Right lobe of liver (tissue), 6 donors: ENCODE data around the gene CROCC2. TPM values are rescaled to one million over a fixed set of nuclear protein-coding genes. Genes with fewer than 3 reads are reported as not detected.

Experiments
- ATAC-seq, 4 donors: fragments of 200-7000 bp; cut with Tn5 transposase; one replicate each; pipeline ENCODE4 v1.9.1; 2020; ENCODE audit warnings: mild to moderate bottlenecking in 4 of 4, moderate library complexity in 4 of 4
- DNase-seq, 3 donors: peaks; one replicate each; pipeline ENCODE4 v3.0.0-alpha.2; 2020
- H3K27ac ChIP-seq, 3 donors: fragments of 200-600 bp; one replicate each; pipeline ENCODE4 v1.8.0; 2022
- H3K27me3 ChIP-seq, 2 donors: fragments of 200-600 bp; one replicate each; pipeline ENCODE4 v1.8.0; 2022
- H3K36me3 ChIP-seq, 4 donors: fragments of 200-600 bp; sonication (generic) in 1 of 4; one replicate each; pipeline versions ENCODE4 v1.5.1 to v1.8.0; 2017 to 2022; ENCODE audit warnings: control low read depth in 1 of 4
- H3K4me1 ChIP-seq, 4 donors: fragments of 200-600 bp; sonication (generic) in 1 of 4; one replicate each; pipeline versions ENCODE4 v1.5.1 to v1.8.0; 2017 to 2022; ENCODE audit warnings: control low read depth in 1 of 4
- H3K4me3 ChIP-seq, 3 donors: fragments of 200-600 bp; one replicate each; pipeline ENCODE4 v1.8.0; 2022
- H3K9me3 ChIP-seq, 4 donors: fragments of 200-600 bp; sonication (generic) in 1 of 4; one replicate each; pipeline versions ENCODE4 v1.5.1 to v1.8.0; 2017 to 2022; ENCODE audit warnings: control low read depth in 1 of 4
- POLR2A ChIP-seq: fragments of 450-650 bp; IDR thresholded peaks from one replicate; pipeline ENCODE4 v1.6.1; 2017; ENCODE audit warnings: antibody characterized with exemption, mild to moderate bottlenecking
- WGBS: methylation state at CpG from one replicate; pipeline ENCODE4 v1.1.6; 2018; ENCODE audit warnings: low coverage, low lambda C conversion rate; ENCODE audit not compliant: insufficient coverage; ENCODE audit errors: missing lambda C conversion rate; 5-methylcytosine and 5-hydroxymethylcytosine counted together
- intact Hi-C, 2 donors: fragments of 100-400 bp; cut with DNase I; formaldehyde crosslinking; loops; one replicate each; pipeline versions ENCODE4 v1.11.2 to v1.14.1; 2022
- total RNA-seq, 6 experiments: library from RNA; depleted of rRNA in 2 of 6; stranded (reverse); fragments of >200 nt in 2 of 6; fragmentation: NEBNext Ultra II Directional in 3 of 6; extraction: Animal tissue kit (Norgen Biotek cat#: 25700) in 3 of 6; gene quantifications; one replicate each; pipeline versions ENCODE4 v1.1.0 to v1.2.4, GENCODE V29; 2016 to 2023
- TF ChIP-seq, protein P1 (sequence below), 4 donors: fragments of 200-600 bp in 3 of 4; fragments of 450-650 bp in 1 of 4; IDR thresholded peaks; one replicate each; pipeline versions ENCODE4 v1.5.1 to v1.8.0; 2016 to 2022; ENCODE audit warnings: antibody characterized with exemption in 4 of 4, mild to moderate bottlenecking in 2 of 4
- donor health status: DM: no; HTN: yes; CAD: no.
- donor health status: DM: no; HTN: no; CAD: no.
- donor health status: DM: no; HTN: no; CAD: no.
- donor health status: DM: no; HTN: yes; CAD: no.
- donor health status: DM: no; HTN: yes; CAD: no.

CROCC2 gene
- total RNA-seq, 6 experiments from 2014 or later: 0.06 to 0.15 (median 0.12) TPM; not detected in 1

DNA sequence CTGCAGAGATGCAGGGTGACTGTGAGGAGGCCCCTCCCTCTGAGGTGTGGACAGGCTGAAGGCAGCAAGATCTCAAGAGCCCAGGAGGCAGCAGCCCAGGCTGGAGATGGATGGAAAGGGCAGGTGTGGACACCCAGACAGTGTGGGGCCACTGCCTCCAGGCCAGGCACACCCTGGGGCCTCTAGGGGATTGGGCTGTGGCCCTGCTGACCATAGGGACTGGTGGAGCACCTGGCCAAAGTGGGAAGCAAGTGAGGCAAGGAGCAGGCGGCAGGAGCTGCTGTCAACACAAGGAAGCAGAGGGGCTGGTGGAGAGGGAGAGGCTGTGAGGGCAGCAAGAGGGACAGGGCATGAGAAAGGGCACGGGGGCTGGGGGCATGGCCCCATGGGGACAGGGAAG, 103.1 kb downstream of the CROCC2 start:
- Histone ChIP-seq H3K27ac (no peak overlapping the region), H3K36me3 (no peaks in the 10 kb centered on the region), H3K27me3 (no peaks in the 10 kb centered on the region), H3K4me1 (no peaks in the 10 kb centered on the region), H3K4me3 (no peak overlapping the region), H3K9me3 (no peaks in the 10 kb centered on the region)
- ATAC-seq (no peak), DNase-seq (no peak)
- 60% methylated on average over 1 of the region's 2 CpGs for whole genome bisulfite sequencing
- no peak for TF ChIP-seq POLR2A
- TF ChIP-seq, protein P1, sequence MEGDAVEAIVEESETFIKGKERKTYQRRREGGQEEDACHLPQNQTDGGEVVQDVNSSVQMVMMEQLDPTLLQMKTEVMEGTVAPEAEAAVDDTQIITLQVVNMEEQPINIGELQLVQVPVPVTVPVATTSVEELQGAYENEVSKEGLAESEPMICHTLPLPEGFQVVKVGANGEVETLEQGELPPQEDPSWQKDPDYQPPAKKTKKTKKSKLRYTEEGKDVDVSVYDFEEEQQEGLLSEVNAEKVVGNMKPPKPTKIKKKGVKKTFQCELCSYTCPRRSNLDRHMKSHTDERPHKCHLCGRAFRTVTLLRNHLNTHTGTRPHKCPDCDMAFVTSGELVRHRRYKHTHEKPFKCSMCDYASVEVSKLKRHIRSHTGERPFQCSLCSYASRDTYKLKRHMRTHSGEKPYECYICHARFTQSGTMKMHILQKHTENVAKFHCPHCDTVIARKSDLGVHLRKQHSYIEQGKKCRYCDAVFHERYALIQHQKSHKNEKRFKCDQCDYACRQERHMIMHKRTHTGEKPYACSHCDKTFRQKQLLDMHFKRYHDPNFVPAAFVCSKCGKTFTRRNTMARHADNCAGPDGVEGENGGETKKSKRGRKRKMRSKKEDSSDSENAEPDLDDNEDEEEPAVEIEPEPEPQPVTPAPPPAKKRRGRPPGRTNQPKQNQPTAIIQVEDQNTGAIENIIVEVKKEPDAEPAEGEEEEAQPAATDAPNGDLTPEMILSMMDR (IDR thresholded peaks at IDR 0.05): no peak
- intact Hi-C loops: no loop called here

DNA sequence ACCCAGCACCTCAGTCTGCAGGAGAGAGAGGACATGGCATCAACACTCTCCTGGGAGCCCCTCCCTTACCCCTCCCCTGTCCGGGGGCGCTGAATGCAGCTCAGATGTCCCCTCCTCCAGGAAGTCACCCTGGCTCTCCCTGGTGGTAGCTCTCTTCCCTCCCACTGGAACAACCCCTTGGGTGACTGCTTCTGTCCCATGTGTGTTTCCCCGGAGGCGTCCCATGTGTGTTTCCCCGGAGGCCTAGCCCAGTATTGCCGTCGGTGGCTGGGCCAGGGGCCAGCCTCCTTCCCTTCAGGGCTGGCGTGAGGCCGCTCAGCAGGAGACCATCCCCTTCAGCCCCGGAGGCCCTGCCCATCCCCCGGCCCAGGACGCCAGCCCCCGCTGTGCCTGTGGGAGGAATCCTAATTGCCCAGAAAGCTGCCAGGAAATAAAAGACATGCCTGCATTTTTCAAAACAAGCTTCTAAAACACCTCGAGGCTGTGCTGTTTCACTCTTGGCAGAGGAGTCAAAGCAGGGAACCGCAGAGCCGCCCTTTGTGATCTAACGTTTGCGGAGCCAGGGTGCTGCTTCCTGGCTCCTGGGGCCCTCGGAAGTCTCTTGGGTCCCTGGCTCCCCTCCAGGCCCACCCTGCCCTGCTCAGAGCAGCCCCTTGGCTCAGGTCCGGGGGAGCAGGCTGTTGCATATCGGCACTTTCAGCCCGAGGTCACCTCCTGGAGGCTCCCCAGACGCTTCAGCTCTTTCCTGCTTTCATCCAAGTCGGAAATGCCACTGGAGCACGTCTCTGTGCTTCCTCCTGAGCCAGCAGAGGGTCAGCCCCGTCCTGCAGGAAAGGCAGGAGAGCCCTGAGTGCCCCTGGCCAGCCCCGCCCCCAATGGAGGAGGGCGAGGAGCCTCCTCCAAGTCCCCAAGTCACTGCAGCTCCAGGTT, 103.7 kb downstream of the CROCC2 start:
- 33% methylated on average over 8 of the region's 28 CpGs for WGBS
- TF ChIP-seq POLR2A: no peak
- TF ChIP-seq, protein P1 (IDR thresholded peaks at IDR 0.05): no peak
- H3K36me3 ChIP-seq: no peaks in the 10 kb centered on the region
- intact Hi-C loops: no loop called here
- no peaks in the 10 kb centered on the region for H3K27me3 ChIP-seq
- H3K27ac ChIP-seq: no peak overlapping the region
- no peak overlapping the region for H3K4me3 ChIP-seq
- no peaks in the 10 kb centered on the region for H3K4me1 ChIP-seq
- peak; percentile 62 to 72 (median 72) for ATAC-seq
- H3K9me3 ChIP-seq: no peaks in the 10 kb centered on the region
- DNase-seq: peak in 2 of 3 donors; percentile 57 to 60

DNA sequence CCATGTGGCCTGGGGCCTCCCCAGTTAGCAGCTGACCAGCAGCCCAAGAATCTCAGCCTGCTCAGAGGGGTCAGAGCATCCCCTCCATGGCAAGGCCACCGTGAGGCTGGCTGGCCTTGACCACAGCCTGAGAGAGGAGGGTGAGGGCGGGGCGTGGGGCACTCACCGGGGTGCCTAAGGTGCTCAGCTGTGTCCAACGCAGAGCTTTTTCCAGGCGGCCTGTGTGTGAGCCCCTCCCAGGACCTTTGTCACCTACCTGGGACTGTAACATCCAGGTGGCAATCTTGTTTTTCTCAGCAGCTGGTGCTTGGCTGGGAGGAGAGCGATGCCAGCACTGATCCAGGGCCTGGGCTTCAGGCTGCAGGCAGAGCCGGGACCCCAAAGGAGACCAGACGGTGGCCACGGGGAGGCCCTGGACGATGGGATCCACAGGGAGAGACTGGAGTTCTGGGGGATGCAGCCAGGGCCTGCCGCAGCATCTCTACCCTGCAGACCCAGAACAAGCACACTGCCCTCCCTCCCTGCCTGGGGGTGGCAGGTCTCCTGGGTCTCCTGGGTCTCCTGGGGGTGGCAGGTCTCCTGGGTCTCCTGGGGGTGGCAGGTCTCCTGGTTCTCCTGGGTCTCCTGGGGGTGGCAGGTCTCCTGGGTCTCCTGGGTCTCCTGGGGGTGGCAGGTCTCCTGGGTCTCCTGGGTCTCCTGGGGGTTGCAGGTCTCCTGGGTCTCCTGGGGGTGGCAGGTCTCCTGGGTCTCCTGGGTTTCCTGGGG, 104.6 kb downstream of the CROCC2 start:
- Histone ChIP-seq H3K4me3 (no peak overlapping the region), H3K27ac (no peak overlapping the region), H3K27me3 (no peaks in the 10 kb centered on the region), H3K4me1 (no peaks in the 10 kb centered on the region), H3K9me3 (no peaks in the 10 kb centered on the region), H3K36me3 (no peaks in the 10 kb centered on the region)
- intact Hi-C loops: no loop called here
- WGBS: no CpG with 5 or more reads among the region's 12 CpGs
- TF ChIP-seq, protein P1 (IDR thresholded peaks at IDR 0.05): no peak
- TF ChIP-seq POLR2A: no peak
- no peak for ATAC-seq
- DNase-seq: peak in 1 of 3 donors; percentile 43

DNA sequence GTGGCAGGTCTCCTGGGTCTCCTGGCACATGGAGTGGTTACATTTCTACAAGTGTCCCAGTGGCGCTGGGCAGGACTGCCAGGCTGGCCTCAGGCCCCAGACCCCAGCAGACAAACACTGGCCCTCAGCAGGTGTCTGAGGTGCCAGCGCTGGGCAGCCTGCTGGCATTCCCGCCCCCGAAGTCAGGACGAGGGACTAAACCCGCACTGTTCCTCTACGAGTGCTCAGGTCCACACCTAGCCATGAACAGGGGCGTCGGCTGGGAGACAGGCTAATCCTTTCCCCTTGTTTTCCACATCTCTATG, 105.1 kb downstream of the CROCC2 start:
- no peaks in the 10 kb centered on the region for H3K36me3 ChIP-seq
- TF ChIP-seq, protein P1 (IDR thresholded peaks at IDR 0.05): no peak
- no peak for TF ChIP-seq POLR2A
- peak in 1 of 3 donors; percentile 47 for DNase-seq
- H3K27ac ChIP-seq: no peak overlapping the region
- intact Hi-C loops: no loop called here
- no peaks in the 10 kb centered on the region for H3K4me1 ChIP-seq
- H3K27me3 ChIP-seq: no peaks in the 10 kb centered on the region
- no peak for ATAC-seq
- 100% methylated on average over 2 of the region's 9 CpGs for WGBS
- H3K4me3 ChIP-seq: no peak overlapping the region
- H3K9me3 ChIP-seq: no peaks in the 10 kb centered on the region
